Thyroid gland (tissue), 4 donors: ENCODE data around the gene DMRT1. TPM values are rescaled to one million over a fixed set of nuclear protein-coding genes. Genes with fewer than 3 reads are reported as not detected.

ENCODE experiments used
- DNase-seq, 2 donors: peaks; one replicate each; pipeline ENCODE4 v3.0.0-alpha.2; 2019
- H3K27ac ChIP-seq, 3 donors: fragments of 200-600 bp; sonication (generic); 1 replicate in 2 of 3; 2 replicates in 1 of 3; pipeline ENCODE4 v1.5.1; 2016 to 2019; ENCODE audit warnings: mild to moderate bottlenecking in 1 of 3, moderate library complexity in 1 of 3
- H3K27me3 ChIP-seq: fragments of 200-600 bp; sonication (generic); one replicate; pipeline ENCODE4 v1.5.1; 2019
- H3K36me3 ChIP-seq, 2 donors: fragments of 200-600 bp; sonication (generic); one replicate each; pipeline ENCODE4 v1.5.1; 2016 to 2019
- H3K4me1 ChIP-seq, 2 donors: fragments of 200-600 bp; sonication (generic); one replicate each; pipeline ENCODE4 v1.5.1; 2017 to 2019
- H3K4me3 ChIP-seq, 3 donors: fragments of 200-600 bp; sonication (generic); replicated peaks in 1 of 3; 1 replicate in 2 of 3; 2 replicates in 1 of 3; pipeline ENCODE4 v1.5.1; 2016; ENCODE audit warnings: mild to moderate bottlenecking in 1 of 3
- H3K9me3 ChIP-seq: fragments of 200-600 bp; sonication (generic); one replicate; pipeline ENCODE4 v1.5.1; 2017
- POLR2A ChIP-seq, 2 donors: fragments of 450-650 bp; IDR thresholded peaks; one replicate each; pipeline ENCODE4 v1.6.1; 2017; ENCODE audit warnings: antibody characterized with exemption in 2 of 2, mild to moderate bottlenecking in 2 of 2, moderate library complexity in 1 of 2
- WGBS, 2 donors: methylation state at CpG; one replicate each; pipeline ENCODE4 v1.1.5; 2017; 5-methylcytosine and 5-hydroxymethylcytosine counted together
- intact Hi-C: fragments of 100-400 bp; cut with DNase I; formaldehyde crosslinking; loops from one replicate; pipeline ENCODE4 v1.15.1; 2023
- total RNA-seq, 4 donors: library from RNA; depleted of rRNA; stranded (reverse); fragments of >200 nt; gene quantifications; one replicate each; pipeline ENCODE4 v1.2.3, GENCODE V29; 2016
- TF ChIP-seq, protein P1 (sequence below), 6 experiments: fragments of 200-600 bp in 3 of 6; fragments of 450-650 bp in 3 of 6; sonication (generic) in 3 of 6; IDR thresholded peaks; one replicate each; pipeline ENCODE4 v1.5.1; 2016 to 2019; ENCODE audit warnings: antibody characterized with exemption in 6 of 6, mild to moderate bottlenecking in 2 of 6, inconsistent platforms in 1 of 6, moderate library complexity in 1 of 6

DMRT1 gene
- total RNA-seq, 4 donors from 2014 or later: 0.33 to 2.0 (median 0.94) TPM; not detected in 1

DNA sequence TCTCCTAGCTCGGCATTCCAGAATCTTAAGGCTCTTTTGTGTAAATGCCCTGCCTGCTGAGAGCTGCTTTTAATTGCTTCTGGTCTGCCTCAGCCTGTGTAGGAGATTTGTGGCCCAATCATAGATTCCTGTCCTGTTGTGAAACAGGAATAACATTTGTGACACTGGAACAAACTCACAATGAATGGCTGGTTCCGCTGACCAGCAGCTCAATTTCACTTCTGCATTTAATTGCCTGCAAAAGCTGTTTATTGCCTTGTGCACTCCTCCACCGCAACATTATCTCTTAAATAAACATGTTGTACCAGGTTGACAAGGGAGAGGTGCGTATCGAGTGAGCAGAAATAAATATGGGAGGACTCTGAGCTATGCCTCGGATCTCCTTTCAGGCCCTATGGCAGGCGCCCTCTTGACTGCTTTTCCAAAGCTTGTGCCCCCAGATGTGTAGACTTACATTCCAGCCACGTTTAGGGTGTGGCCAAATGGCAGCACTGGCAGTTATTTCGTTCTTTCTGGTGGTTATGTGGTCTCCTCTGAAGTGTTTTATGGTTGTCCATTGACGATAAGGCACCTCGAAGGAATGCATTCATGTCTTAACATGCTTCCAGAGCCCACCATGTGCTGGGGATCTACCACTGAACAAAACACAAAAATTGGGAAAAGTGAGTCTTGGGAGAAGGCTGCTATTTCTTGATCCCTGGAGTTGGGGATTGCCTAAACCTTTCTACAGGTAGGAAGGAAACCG, 58.1 kb downstream of the DMRT1 start:
- H3K4me3 ChIP-seq: no peak overlapping the region
- no peaks in the 10 kb centered on the region for H3K36me3 ChIP-seq
- intact Hi-C loops: loop anchor here (5.0 kb wide), 1 partner anchor 93 kb away; no protein-coding TSS in a partner anchor
- H3K27ac ChIP-seq: peak overlapping the region in 1 of 3 donors; percentile 15
- H3K4me1 ChIP-seq: peaks cover 0 to 9% of the 10 kb centered on the region in 2 donors
- DNase-seq: no peak
- no peaks in the 10 kb centered on the region for H3K27me3 ChIP-seq
- TF ChIP-seq POLR2A (IDR thresholded peaks at IDR 0.05): no peak
- TF ChIP-seq, protein P1, sequence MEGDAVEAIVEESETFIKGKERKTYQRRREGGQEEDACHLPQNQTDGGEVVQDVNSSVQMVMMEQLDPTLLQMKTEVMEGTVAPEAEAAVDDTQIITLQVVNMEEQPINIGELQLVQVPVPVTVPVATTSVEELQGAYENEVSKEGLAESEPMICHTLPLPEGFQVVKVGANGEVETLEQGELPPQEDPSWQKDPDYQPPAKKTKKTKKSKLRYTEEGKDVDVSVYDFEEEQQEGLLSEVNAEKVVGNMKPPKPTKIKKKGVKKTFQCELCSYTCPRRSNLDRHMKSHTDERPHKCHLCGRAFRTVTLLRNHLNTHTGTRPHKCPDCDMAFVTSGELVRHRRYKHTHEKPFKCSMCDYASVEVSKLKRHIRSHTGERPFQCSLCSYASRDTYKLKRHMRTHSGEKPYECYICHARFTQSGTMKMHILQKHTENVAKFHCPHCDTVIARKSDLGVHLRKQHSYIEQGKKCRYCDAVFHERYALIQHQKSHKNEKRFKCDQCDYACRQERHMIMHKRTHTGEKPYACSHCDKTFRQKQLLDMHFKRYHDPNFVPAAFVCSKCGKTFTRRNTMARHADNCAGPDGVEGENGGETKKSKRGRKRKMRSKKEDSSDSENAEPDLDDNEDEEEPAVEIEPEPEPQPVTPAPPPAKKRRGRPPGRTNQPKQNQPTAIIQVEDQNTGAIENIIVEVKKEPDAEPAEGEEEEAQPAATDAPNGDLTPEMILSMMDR (IDR thresholded peaks at IDR 0.05): no peak
- WGBS, 2 donors: 74 to 78% methylated on average over 12 of the region's 12 CpGs
- no peaks in the 10 kb centered on the region for H3K9me3 ChIP-seq

DNA sequence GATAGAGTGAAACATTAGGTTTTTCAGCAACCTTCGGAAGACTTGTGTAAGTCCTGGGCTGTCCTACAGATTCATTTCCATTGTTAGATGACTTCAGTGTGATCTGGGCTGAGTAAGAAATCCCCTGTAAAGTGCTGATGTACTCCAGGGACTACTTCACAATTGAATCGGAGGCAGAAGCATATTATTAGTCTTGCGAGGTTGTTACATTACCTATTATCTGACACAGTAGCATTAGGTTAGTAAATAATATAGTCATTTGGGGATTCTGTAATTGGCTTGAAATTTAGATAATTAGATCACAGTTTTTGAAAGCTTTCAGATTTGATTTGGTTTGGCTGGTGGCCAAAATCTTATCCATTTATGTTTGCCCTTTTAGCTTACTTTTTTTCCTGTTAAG, 62.4 kb downstream of the DMRT1 start:
- Histone ChIP-seq H3K4me1 (peaks cover 5 to 9% of the 10 kb centered on the region in 2 donors), H3K27ac (no peak overlapping the region), H3K27me3 (no peaks in the 10 kb centered on the region), H3K4me3 (no peak overlapping the region), H3K9me3 (no peaks in the 10 kb centered on the region), H3K36me3 (no peaks in the 10 kb centered on the region)
- DNase-seq: no peak
- TF ChIP-seq, protein P1 (IDR thresholded peaks at IDR 0.05): no peak
- TF ChIP-seq POLR2A (IDR thresholded peaks at IDR 0.05): no peak
- WGBS, 2 donors: 67 to 74% methylated on average over 3 of the region's 3 CpGs
- intact Hi-C loops: loop anchor here (5.0 kb wide), 1 partner anchor 88 kb away; no protein-coding TSS in a partner anchor

GRCh38 chr9:905906-906305, 64.4 kb downstream of the DMRT1 start:
- Histone ChIP-seq H3K27me3 (no peaks in the 10 kb centered on the region), H3K4me1 (peaks cover 5 to 6% of the 10 kb centered on the region in 2 donors), H3K27ac (no peak overlapping the region), H3K9me3 (no peaks in the 10 kb centered on the region), H3K36me3 (no peaks in the 10 kb centered on the region), H3K4me3 (no peak overlapping the region)
- no peak for TF ChIP-seq POLR2A (IDR thresholded peaks at IDR 0.05)
- TF ChIP-seq, protein P1 (IDR thresholded peaks at IDR 0.05): no peak
- intact Hi-C loops: no loop called here
- WGBS, 2 donors: 67 to 80% methylated on average over 6 of the region's 6 CpGs
- no peak for DNase-seq

DNA sequence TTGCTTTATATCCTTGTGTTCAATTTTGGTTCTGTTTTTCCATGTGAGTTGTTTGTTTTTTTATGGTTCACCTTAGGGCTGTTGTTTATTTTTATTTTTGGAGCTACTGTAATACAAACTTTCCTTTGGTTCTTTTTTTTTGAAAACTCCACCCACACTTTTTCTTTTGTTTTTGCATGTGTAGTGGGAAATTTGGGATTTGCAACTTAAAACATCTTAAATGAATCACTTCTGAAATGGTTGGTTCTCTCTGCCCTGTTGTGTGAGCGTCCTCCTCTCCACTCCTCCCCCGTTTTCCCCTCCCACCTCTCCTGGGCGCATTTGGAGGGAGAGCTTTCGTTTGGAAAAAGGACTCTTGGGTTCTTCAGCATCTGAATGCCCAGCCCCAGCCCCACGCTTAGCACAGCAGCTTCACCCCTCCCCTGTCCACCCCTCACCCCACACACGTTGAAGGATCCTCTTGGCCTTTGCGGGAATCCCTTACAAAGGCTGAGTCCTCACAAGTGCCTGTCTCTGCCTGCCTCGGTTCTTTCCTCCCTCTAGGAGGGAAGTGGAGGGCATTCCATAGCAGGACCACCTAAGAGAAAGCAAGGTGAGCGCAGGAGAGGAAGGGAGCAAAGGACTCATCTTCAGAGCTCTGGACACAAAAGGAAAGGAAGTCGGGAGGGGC, 67.2 kb downstream of the DMRT1 start:
- intact Hi-C loops: no loop called here
- H3K9me3 ChIP-seq: no peaks in the 10 kb centered on the region
- peaks cover 0 to 5% of the 10 kb centered on the region in 2 donors for H3K4me1 ChIP-seq
- TF ChIP-seq, protein P1 (IDR thresholded peaks at IDR 0.05): no peak
- TF ChIP-seq POLR2A (IDR thresholded peaks at IDR 0.05): no peak
- H3K4me3 ChIP-seq: no peak overlapping the region
- no peaks in the 10 kb centered on the region for H3K27me3 ChIP-seq
- no peaks in the 10 kb centered on the region for H3K36me3 ChIP-seq
- H3K27ac ChIP-seq: no peak overlapping the region
- 18 to 26% methylated on average over 10 of the region's 10 CpGs for WGBS, 2 donors
- DNase-seq: no peak

DNA sequence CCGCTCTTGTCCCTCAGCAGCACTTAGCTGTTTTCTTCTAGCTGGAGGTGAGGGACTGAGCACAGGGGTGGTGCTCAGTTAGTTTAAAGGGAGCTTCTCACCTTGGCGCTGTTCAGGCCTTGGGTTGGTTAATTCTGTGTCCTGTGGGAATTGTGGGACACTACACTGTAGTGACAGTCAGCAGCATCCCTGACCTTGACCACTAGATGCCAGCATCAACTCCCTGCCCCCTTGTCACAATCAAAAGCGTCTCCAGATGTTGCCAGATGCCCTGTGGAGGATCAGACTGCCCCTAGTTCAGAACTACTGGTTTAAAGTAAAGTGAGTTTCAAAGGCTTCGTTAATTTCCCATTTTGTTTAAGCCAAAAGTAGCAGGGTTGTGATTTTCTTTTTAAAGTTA, 69.5 kb downstream of the DMRT1 start:
- intact Hi-C loops: no loop called here
- no peaks in the 10 kb centered on the region for H3K27me3 ChIP-seq

More for the DNA sequence above, 69.5 kb downstream of the DMRT1 start:
- TF ChIP-seq, protein P1 (IDR thresholded peaks at IDR 0.05): no peak
- no peak for TF ChIP-seq POLR2A (IDR thresholded peaks at IDR 0.05)
- Histone ChIP-seq H3K4me1 (peaks cover 0 to 9% of the 10 kb centered on the region in 2 donors), H3K27ac (no peak overlapping the region), H3K9me3 (no peaks in the 10 kb centered on the region), H3K4me3 (no peak overlapping the region), H3K36me3 (no peaks in the 10 kb centered on the region)
- DNase-seq: no peak
- 85 to 89% methylated on average over 4 of the region's 4 CpGs for WGBS, 2 donors
